ENCODE results near the gene NTF4. TPM values are rescaled to one million over a fixed set of nuclear protein-coding genes. Genes with fewer than 3 reads are reported as not detected.
"Not testable (repeated sequence)": the region's sequence is repeated elsewhere in the genome, so short reads cannot be mapped to it uniquely, and the experiment has no call there.

The NTF4 gene
- polyA plus RNA-seq, 6 donors from 2014 or later = not detected

- not testable (repeated sequence) for H3K4me3 Mint-ChIP-seq
Observed at GRCh38 chr19:49038557-49039276, 25.9 kb downstream of the NTF4 start.

GRCh38 chr19:49038111-49038510 lies 26.5 kb downstream of the NTF4 start:
- not testable (repeated sequence) for H3K27ac Mint-ChIP-seq

More at GRCh38 chr19:49038557-49039276, 25.9 kb downstream of the NTF4 start:
- H3K4me1 Mint-ChIP-seq; DNase-seq; H3K27ac Mint-ChIP-seq; ATAC-seq (ENCODE audit: low read depth in 2 of 2); H3K36me3 Mint-ChIP-seq; H3K9me3 Mint-ChIP-seq: not testable (repeated sequence)
- peaks cover 4 to 16% (median 7%) of the 10 kb centered on the region in 3 donors for H3K27me3 Mint-ChIP-seq

GRCh38 chr19:49036815-49037214 lies 27.8 kb downstream of the NTF4 start, which contains the start of gene CGB1:
Gene CGB1 (minus strand): TSS chr19:49036895. CDS start chr19:49036711, 184 bp downstream.
- Mint-ChIP-seq H3K27me3 (peaks cover 2 to 21% (median 7%) of the 10 kb centered on the region in 3 donors), H3K27ac (peak within 1 kb of the TSS in 2 of 6 donors; percentile 60 to 62)
- not testable (repeated sequence) for DNase-seq; H3K36me3 Mint-ChIP-seq; H3K4me3 Mint-ChIP-seq; ATAC-seq (ENCODE audit: low read depth in 2 of 2); H3K4me1 Mint-ChIP-seq; H3K9me3 Mint-ChIP-seq

More at GRCh38 chr19:49038111-49038510, 26.5 kb downstream of the NTF4 start:
- H3K36me3 Mint-ChIP-seq; H3K4me1 Mint-ChIP-seq; H3K4me3 Mint-ChIP-seq; DNase-seq; ATAC-seq (ENCODE audit: low read depth in 2 of 2); H3K9me3 Mint-ChIP-seq: not testable (repeated sequence)
- peaks cover 4 to 16% (median 7%) of the 10 kb centered on the region in 3 donors for H3K27me3 Mint-ChIP-seq

- Mint-ChIP-seq H3K27me3 (peaks cover 7 to 36% (median 14%) of the 10 kb centered on the region in 3 donors), H3K4me3 (peak within 1 kb of the TSS in 2 of 8 donors; percentile 1 to 2), H3K27ac (peak within 1 kb of the TSS in 1 of 6 donors; percentile 56)
- DNase-seq, H3K36me3 Mint-ChIP-seq, H3K9me3 Mint-ChIP-seq, H3K4me1 Mint-ChIP-seq: not testable (repeated sequence)
- ATAC-seq (ENCODE audit: low read depth in 2 of 2) = peak; percentile 52 to 62
Observed at GRCh38 chr19:49031642-49032301, 32.8 kb downstream of the NTF4 start, which contains the start of gene CGB2. Gene CGB2 (plus strand): TSS chr19:49031890. CDS start chr19:49032096, 206 bp downstream.

GRCh38 chr19:49030323-49030722 lies 34.3 kb downstream of the NTF4 start:
- DNase-seq; H3K27ac Mint-ChIP-seq; H3K36me3 Mint-ChIP-seq; ATAC-seq (ENCODE audit: low read depth in 2 of 2); H3K9me3 Mint-ChIP-seq; H3K4me1 Mint-ChIP-seq; H3K4me3 Mint-ChIP-seq: not testable (repeated sequence)
- H3K27me3 Mint-ChIP-seq = peaks cover 7 to 31% (median 11%) of the 10 kb centered on the region in 3 donors

- not testable (repeated sequence) for ATAC-seq (ENCODE audit: low read depth in 2 of 2)
Observed at GRCh38 chr19:49029749-49030148, 34.9 kb downstream of the NTF4 start.

DNA sequence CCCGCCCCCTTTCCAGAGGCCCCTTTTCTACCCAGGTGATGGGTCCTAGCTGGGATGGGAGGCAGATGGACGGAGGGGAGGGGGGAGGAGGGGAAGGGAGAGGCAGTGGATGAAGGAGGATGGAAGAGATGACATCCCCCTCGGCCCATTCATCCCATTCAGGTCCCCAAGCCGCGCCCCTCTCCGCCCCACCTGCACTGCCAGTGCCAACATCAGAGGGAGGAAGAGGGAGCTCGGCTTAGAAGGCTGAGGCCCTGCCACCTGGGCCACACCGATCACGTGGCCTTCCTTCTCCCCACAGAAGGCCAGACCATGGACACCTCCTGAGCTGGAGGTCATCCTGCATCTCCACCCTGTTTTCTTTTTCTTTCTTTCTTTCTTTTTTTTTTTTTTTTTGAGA lies 35.9 kb downstream of the NTF4 start:
- not testable (repeated sequence) for DNase-seq; H3K27ac Mint-ChIP-seq; H3K36me3 Mint-ChIP-seq; H3K9me3 Mint-ChIP-seq; H3K4me1 Mint-ChIP-seq; ATAC-seq (ENCODE audit: low read depth in 2 of 2); H3K4me3 Mint-ChIP-seq
- peaks cover 7 to 23% (median 8%) of the 10 kb centered on the region in 3 donors for H3K27me3 Mint-ChIP-seq

More at GRCh38 chr19:49029749-49030148, 34.9 kb downstream of the NTF4 start:
- not testable (repeated sequence) for H3K36me3 Mint-ChIP-seq, H3K27ac Mint-ChIP-seq, H3K4me1 Mint-ChIP-seq, H3K9me3 Mint-ChIP-seq, DNase-seq
- Mint-ChIP-seq H3K4me3 (peak overlapping the region in 1 of 8 donors; percentile 77), H3K27me3 (peaks cover 7 to 28% (median 8%) of the 10 kb centered on the region in 3 donors)

DNA sequence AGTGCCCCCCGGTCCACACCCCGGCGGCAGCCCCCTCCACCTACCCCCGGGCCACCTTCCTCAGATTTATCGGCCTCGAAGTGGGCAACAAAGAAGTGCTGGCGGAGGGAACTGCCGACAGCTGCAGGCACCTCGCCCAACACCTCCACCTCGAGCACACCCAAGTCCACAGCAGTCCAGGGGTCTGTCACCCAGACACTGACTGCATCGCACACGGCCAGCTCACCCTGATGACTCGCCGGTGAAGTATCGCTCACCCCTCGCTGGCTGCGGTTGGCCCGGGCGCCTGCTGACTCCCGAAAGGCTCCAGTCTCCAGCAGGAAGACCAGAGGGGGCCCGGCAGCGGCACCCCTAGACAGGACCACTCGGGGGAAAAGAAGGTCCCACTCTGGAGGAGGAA lies 39.0 kb downstream of the NTF4 start:
- H3K36me3 Mint-ChIP-seq; H3K27ac Mint-ChIP-seq; DNase-seq; ATAC-seq (ENCODE audit: low read depth in 2 of 2); H3K4me3 Mint-ChIP-seq; H3K9me3 Mint-ChIP-seq: not testable (repeated sequence)
- peaks cover 8 to 10% (median 9%) of the 10 kb centered on the region in 3 donors for H3K4me1 Mint-ChIP-seq
- H3K27me3 Mint-ChIP-seq = peaks cover 0 to 11% (median 8%) of the 10 kb centered on the region in 3 donors

DNA sequence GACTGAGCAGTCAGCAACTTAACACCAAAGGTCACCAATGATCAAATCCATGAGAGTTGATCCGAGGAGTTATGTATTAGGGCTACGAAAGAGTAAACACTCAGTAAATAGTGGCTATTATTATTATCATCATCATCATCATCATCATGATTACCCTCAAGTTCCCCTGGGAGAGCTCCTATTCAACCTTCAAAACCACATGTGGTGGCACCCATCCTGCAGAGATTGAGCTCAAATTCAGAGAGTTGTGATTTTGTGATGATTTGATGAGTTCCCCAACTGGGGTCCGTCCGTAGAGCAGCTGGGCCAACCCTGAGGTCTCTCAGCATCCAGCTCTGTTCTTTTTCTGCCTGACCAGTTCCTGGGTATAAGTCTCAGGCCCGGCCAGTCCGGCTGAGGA lies 39.5 kb downstream of the NTF4 start:
- not testable (repeated sequence) for DNase-seq; H3K36me3 Mint-ChIP-seq; H3K27ac Mint-ChIP-seq; H3K27me3 Mint-ChIP-seq; H3K4me3 Mint-ChIP-seq; ATAC-seq (ENCODE audit: low read depth in 2 of 2); H3K9me3 Mint-ChIP-seq
- peaks cover 8 to 15% (median 13%) of the 10 kb centered on the region in 3 donors for H3K4me1 Mint-ChIP-seq

GRCh38 chr19:49024233-49024632 lies 40.4 kb downstream of the NTF4 start, which contains the start of gene CGB3:
Gene CGB3 (minus strand): TSS chr19:49024333. CDS start chr19:49023971, 362 bp downstream.
- H3K27me3 Mint-ChIP-seq; H3K9me3 Mint-ChIP-seq; H3K36me3 Mint-ChIP-seq; H3K4me3 Mint-ChIP-seq; ATAC-seq (ENCODE audit: low read depth in 2 of 2); DNase-seq; H3K27ac Mint-ChIP-seq: not testable (repeated sequence)
- H3K4me1 Mint-ChIP-seq = peaks cover 12 to 21% (median 17%) of the 10 kb centered on the region in 3 donors

DNA sequence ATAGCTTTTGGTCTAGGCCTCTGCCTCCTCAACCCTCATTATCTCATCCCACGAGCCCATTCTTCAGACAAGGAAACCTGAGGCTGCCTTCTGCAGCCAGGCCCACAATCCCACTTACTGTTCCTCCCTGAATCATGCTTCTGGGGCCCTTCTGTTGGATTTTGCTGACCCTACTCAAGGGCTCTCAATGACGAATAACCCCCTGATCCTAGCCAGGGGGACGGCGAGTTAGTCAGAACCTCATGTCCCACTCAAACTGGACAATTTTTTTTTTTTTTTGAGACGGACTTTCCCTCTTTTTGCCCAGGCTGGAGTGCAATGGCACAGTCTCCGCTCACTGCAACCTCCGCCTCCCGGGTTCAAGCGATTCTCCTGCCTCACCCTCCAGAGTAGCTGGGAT lies 42.5 kb downstream of the NTF4 start:
- Mint-ChIP-seq H3K4me1 (peaks cover 15 to 35% (median 25%) of the 10 kb centered on the region in 3 donors), H3K27ac (no peak overlapping the region), H3K27me3 (peaks cover 0 to 12% (median 0%) of the 10 kb centered on the region in 3 donors), H3K9me3 (no peaks in the 10 kb centered on the region), H3K36me3 (no peaks in the 10 kb centered on the region), H3K4me3 (no peak overlapping the region)
- ATAC-seq (ENCODE audit: low read depth in 2 of 2) (no peak), DNase-seq (no peak)

DNA sequence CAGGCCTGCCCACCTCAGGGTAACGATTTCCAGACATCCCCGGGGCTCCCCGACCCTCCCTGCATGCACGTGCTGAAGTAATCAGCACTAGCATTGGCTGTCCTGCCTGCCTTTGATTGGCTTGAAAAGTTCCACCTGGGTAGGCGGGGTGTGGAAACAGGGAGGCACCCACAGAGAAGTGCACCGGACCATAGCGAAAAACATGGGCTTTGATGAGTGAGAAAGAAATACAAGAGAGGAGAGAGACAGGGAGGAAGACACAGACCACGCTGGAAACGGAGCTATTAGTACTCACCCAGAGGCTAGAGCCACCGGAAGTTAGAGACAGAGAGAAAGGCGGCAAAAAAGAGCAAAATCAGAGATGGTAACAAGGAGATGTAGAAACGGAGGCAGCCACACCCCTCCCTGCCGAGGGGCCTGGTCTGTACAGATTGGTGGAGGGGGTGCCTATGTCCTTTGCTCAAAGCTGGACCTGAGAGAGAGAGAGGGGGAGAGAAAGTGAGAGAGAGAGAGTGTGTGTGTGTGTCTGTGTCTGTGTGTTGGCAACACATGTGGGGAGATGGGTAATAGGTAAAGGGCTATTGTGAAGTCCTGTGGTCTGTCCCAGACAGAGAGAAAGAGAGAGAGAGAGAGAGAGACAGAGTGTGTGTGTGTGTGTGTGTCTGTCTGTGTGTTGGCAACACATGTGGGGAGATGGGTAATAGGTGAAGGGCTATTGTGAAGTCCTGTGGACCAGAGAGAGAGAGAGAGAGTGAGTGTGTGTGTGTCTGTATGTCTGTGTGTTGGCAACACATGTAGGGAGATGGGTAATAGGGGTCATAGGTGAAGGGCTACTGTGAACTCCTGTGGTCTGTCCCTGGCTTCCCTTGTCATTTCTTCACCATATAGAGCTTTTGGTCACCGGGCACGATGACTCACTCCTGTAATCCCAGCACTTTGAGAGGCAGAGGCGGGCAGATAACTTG lies 43.4 kb downstream of the NTF4 start:
- peaks cover 15 to 37% (median 25%) of the 10 kb centered on the region in 3 donors for H3K4me1 Mint-ChIP-seq
- H3K4me3 Mint-ChIP-seq = peak overlapping the region in 4 of 8 donors; percentile 1 to 54 (median 2)
- H3K27ac Mint-ChIP-seq = peak overlapping the region in 3 of 6 donors; percentile 9 to 56 (median 50)
- no peaks in the 10 kb centered on the region for H3K36me3 Mint-ChIP-seq
- ATAC-seq (ENCODE audit: low read depth in 2 of 2) (no peak), DNase-seq (no peak)
- H3K27me3 Mint-ChIP-seq = peaks cover 0 to 12% (median 0%) of the 10 kb centered on the region in 3 donors
- no peaks in the 10 kb centered on the region for H3K9me3 Mint-ChIP-seq

Data from naive B cell (primary cell).